ENCODE measurements around the gene HINT3. TPM values are rescaled to one million over a fixed set of nuclear protein-coding genes. Genes with fewer than 3 reads are reported as not detected.
"Not testable (repeated sequence)": the region's sequence is repeated elsewhere in the genome, so short reads cannot be mapped to it uniquely, and the experiment has no call there.

The HINT3 gene
- total RNA-seq, 2 donors from 2014 or later: 6.2 to 8.2 TPM

GRCh38 chr6:125987026-125987617 is 30.6 kb downstream of the HINT3 start:
- no peak overlapping the region for H3K27ac Mint-ChIP-seq
- ATAC-seq (replicated peaks): peak; percentile 61
- no peaks in the 10 kb centered on the region for H3K4me1 Mint-ChIP-seq
- H3K9me3 Mint-ChIP-seq: no peaks in the 10 kb centered on the region
- H3K27me3 Mint-ChIP-seq: no peaks in the 10 kb centered on the region
- no peak overlapping the region for H3K4me3 Mint-ChIP-seq
- H3K36me3 Mint-ChIP-seq (ENCODE audit: low read depth): no peaks in the 10 kb centered on the region

- no peaks in the 10 kb centered on the region for H3K9me3 Mint-ChIP-seq
- no peak overlapping the region for H3K4me3 Mint-ChIP-seq
- H3K36me3 Mint-ChIP-seq (ENCODE audit: low read depth): peaks cover 2% of the 10 kb centered on the region
- no peaks in the 10 kb centered on the region for H3K27me3 Mint-ChIP-seq
- no peak for ATAC-seq (replicated peaks)
- H3K27ac Mint-ChIP-seq: no peak overlapping the region
- H3K4me1 Mint-ChIP-seq: peaks cover 9% of the 10 kb centered on the region
These were observed 31.7 kb downstream of the HINT3 start for GRCh38 chr6:125988280-125988679.

DNA sequence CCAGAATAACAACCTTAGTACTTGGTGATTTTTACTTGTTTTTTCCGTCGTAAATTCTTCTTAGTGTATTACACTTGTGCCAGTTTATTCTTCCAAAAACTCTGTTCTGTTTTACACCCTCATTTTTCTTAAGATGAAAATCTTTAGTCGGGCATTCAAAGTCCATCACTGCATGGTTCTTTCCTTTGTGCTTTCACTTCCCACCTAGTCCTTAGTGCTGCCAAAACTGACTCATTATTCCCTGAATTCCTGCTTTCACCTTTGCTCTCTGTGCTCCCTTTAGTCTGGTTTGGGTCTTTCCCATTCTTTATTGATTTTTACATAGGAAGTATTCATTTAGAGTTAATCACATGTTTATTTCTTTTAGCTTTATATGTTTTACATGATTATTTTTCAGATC is 33.1 kb downstream of the HINT3 start:
- Mint-ChIP-seq H3K36me3 (ENCODE audit: low read depth) (peaks cover 13% of the 10 kb centered on the region), H3K9me3 (no peaks in the 10 kb centered on the region), H3K27ac (peak overlapping the region; percentile 11), H3K27me3 (no peaks in the 10 kb centered on the region), H3K4me3 (no peak overlapping the region), H3K4me1 (peaks cover 14% of the 10 kb centered on the region)
- no peak for ATAC-seq (replicated peaks)

DNA sequence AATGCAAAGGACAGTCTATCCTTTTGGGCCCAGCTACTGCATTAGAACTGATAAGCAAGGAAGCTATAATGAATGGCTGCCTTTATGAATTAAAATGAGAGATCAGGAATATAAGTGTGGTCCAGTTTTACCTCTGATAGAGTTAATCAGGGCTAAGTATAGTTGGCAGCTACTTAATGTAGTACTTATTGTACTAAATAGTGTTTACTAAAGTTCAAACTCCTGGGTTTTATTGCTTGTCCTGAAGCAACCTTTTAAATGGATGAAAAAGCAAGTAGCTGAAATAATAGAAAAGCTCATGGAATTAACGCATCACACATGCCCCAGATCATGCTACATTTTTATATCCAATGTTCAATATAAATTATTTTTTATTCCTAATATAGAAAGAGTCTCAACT is 35.1 kb downstream of the HINT3 start:
- H3K4me3 Mint-ChIP-seq: no peak overlapping the region
- H3K36me3 Mint-ChIP-seq (ENCODE audit: low read depth): peaks cover 27% of the 10 kb centered on the region
- peaks cover 20% of the 10 kb centered on the region for H3K4me1 Mint-ChIP-seq
- H3K27me3 Mint-ChIP-seq: no peaks in the 10 kb centered on the region
- no peak overlapping the region for H3K27ac Mint-ChIP-seq
- no peak for ATAC-seq (replicated peaks)
- H3K9me3 Mint-ChIP-seq: no peaks in the 10 kb centered on the region

DNA sequence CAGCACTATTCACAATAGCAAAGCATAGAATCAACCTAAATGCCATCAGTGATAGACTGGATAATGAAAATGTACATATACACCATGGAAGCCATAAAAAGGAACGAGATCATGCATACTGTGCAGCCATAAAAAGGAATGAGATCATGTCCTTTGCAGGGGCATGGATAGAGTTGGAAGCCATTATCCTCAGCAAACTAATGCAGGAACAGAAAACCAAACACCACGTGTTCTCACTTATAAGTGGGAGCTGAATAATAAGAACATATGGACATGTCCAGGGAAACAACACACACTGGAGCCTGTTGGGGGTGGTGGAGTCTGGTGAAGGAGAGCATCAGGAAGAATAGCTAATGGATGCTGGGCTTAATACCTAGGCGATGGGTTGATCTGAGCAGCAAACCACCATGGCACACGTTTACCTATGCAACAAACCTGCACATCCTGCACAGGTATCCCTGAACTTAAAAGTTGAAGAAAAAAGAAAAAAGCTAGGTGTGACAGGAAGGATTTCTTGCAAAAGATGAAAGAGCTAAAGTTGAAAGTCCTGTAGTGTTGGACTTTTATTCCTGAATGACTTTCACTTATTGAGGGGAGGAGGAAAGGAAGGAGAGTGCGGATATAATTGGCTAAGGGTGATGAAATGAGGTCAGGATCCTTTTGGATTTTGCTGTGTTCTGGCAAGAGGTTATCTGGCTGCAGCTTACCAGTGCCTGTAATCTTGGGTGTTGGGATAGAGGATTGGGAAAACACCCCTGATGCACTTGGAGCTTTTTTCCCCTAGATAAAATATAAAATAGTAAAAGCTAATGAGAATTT is 38.3 kb downstream of the HINT3 start:
- H3K27ac Mint-ChIP-seq: no peak overlapping the region
- peaks cover 25% of the 10 kb centered on the region for H3K4me1 Mint-ChIP-seq
- H3K9me3 Mint-ChIP-seq: no peaks in the 10 kb centered on the region
- no peak for ATAC-seq (replicated peaks)
- H3K4me3 Mint-ChIP-seq: no peak overlapping the region
- H3K36me3 Mint-ChIP-seq (ENCODE audit: low read depth): peaks cover 53% of the 10 kb centered on the region
- H3K27me3 Mint-ChIP-seq: no peaks in the 10 kb centered on the region

DNA sequence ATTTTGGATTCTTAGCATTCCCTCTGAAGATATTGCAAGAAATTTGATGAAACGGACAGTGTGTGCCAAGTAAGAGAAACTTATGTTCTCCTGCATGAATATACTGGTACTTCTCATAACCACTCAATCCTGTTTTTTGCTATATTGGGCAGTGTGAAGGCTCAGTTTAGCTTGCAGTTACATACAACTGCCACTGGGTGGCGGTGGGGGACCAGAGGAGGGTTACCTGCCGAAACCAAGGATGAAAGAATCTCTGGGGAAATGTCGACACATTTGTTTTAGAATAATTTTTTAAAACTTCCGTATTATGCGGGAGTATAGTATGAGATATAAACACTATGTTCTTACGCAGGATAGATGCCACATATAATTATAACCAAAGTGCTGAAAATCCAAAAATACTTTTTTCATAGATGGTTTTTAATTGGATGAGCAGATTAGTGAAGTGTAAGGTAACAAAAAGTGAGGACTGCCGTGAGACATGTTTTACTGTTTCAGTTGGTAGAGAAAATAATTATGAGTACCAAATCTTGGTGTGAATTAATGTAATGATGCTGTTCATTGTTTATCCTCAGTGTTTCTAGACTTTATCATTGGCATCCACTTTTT is 39.5 kb downstream of the HINT3 start:
- H3K4me1 Mint-ChIP-seq: peaks cover 25% of the 10 kb centered on the region
- peak; percentile 85 for ATAC-seq (replicated peaks)
- no peaks in the 10 kb centered on the region for H3K9me3 Mint-ChIP-seq
- H3K4me3 Mint-ChIP-seq: peak overlapping the region; percentile 62
- H3K27me3 Mint-ChIP-seq: no peaks in the 10 kb centered on the region
- no peak overlapping the region for H3K27ac Mint-ChIP-seq
- peaks cover 65% of the 10 kb centered on the region for H3K36me3 Mint-ChIP-seq (ENCODE audit: low read depth)

GRCh38 chr6:126002755-126003679 is 46.4 kb downstream of the HINT3 start:
- peak overlapping the region; percentile 8 for H3K27ac Mint-ChIP-seq
- H3K27me3 Mint-ChIP-seq: no peaks in the 10 kb centered on the region
- ATAC-seq (replicated peaks): peak; percentile 56
- peaks cover 17% of the 10 kb centered on the region for H3K4me1 Mint-ChIP-seq
- H3K9me3 Mint-ChIP-seq: no peaks in the 10 kb centered on the region
- H3K36me3 Mint-ChIP-seq (ENCODE audit: low read depth): peaks cover 96% of the 10 kb centered on the region
- H3K4me3 Mint-ChIP-seq: peak overlapping the region; percentile 19

DNA sequence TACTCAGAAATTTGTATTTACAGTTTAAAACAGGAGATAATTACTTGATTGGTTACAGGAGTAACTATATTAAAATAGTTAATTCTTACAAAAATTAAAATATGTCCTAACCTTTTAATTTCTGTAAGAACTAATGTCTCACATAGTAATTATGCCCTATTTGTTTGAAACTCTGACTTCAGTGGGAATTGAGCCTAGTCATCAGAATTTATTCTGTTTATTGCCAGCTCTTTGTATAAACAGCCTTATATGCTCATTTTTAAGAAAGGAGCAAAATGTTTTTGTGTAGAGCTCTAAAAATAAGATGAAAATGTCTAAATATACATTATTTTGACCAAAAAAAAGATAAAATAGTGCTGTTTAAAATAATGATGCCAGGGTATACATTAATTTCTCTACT is 51.2 kb downstream of the HINT3 start:
- Mint-ChIP-seq H3K36me3 (ENCODE audit: low read depth) (peaks cover 93% of the 10 kb centered on the region), H3K4me1 (peaks cover 3% of the 10 kb centered on the region), H3K9me3 (no peaks in the 10 kb centered on the region), H3K27ac (no peak overlapping the region), H3K27me3 (no peaks in the 10 kb centered on the region), H3K4me3 (no peak overlapping the region)
- no peak for ATAC-seq (replicated peaks)

DNA sequence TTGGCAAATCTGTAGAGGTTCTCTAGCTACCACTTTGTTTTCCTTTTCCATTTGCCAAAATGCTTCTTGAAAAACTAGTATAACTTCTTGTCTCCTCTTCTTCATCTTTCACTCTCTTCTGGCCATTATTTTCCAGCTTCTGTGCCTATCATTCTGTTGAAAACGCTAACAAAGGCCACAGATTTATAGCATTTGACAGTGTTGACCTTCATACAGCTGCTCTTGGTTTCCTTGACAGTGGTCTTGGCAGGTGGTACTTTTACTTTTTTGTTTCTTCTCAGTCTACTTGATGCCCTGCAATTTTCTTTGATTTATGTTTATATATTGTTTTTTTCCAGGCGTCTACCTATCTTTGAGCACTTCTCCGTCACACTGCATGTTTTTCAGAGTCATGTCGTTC is 53.5 kb downstream of the HINT3 start:
- Mint-ChIP-seq H3K9me3 (no peaks in the 10 kb centered on the region), H3K27me3 (no peaks in the 10 kb centered on the region), H3K27ac (no peak overlapping the region), H3K4me3 (no peak overlapping the region), H3K36me3 (ENCODE audit: low read depth) (peaks cover 92% of the 10 kb centered on the region), H3K4me1 (no peaks in the 10 kb centered on the region)
- no peak for ATAC-seq (replicated peaks)

DNA sequence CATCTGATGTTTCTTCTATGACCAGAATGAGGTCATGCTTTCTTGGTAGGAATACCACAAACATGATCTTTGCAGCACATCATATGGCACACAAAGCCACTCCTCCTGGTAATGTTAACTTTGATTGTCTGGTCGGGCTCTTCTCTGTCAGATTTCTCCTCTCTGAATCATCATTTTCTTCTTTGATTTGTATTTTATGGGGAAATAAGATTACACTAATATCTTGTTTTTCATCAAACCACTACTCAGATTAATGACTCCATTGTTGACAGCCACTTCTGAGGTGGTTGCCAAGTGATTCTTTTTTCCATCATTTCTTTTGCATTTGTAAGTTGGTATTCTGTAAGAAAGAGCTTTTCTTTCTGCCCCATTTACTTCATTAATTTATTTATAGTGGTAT is 59.3 kb downstream of the HINT3 start:
- peaks cover 5% of the 10 kb centered on the region for H3K4me1 Mint-ChIP-seq
- no peak for ATAC-seq (replicated peaks)
- H3K27ac Mint-ChIP-seq: no peak overlapping the region
- H3K27me3 Mint-ChIP-seq: no peaks in the 10 kb centered on the region
- peaks cover 98% of the 10 kb centered on the region for H3K36me3 Mint-ChIP-seq (ENCODE audit: low read depth)
- H3K9me3 Mint-ChIP-seq: no peaks in the 10 kb centered on the region
- no peak overlapping the region for H3K4me3 Mint-ChIP-seq

- ATAC-seq (replicated peaks): no peak
These were observed 60.0 kb downstream of the HINT3 start for GRCh38 chr6:126016591-126016990.

DNA sequence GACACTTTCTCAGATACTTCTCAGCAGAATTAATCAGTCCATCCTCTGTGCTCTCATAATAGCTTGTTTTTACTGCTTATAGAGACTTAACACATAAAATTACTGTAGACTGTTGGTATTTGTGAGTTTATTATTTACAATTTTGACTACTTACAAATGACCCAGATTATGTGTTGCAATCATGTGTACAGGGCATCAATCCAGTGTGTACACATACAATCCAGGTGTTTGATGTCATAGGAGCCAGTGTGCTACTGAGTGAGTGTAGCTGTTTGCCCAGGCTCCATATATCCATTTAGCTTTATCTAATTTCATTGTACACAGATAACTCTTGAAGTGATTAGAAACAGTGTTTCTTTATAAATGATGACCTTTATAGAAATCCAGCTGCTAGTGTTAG is 61.1 kb downstream of the HINT3 start:
- no peak overlapping the region for H3K27ac Mint-ChIP-seq
- peaks cover 98% of the 10 kb centered on the region for H3K36me3 Mint-ChIP-seq (ENCODE audit: low read depth)
- ATAC-seq (replicated peaks): no peak

More at GRCh38 chr6:126016591-126016990, 60.0 kb downstream of the HINT3 start:
- Mint-ChIP-seq H3K4me3 (no peak overlapping the region), H3K27me3 (no peaks in the 10 kb centered on the region), H3K36me3 (ENCODE audit: low read depth) (peaks cover 98% of the 10 kb centered on the region), H3K9me3 (no peaks in the 10 kb centered on the region), H3K4me1 (peaks cover 5% of the 10 kb centered on the region), H3K27ac (no peak overlapping the region)

GRCh38 chr6:126020305-126021050 is 63.9 kb downstream of the HINT3 start:
- H3K27me3 Mint-ChIP-seq: no peaks in the 10 kb centered on the region
- ATAC-seq (replicated peaks): no peak
- H3K36me3 Mint-ChIP-seq (ENCODE audit: low read depth): peaks cover 98% of the 10 kb centered on the region
- H3K9me3 Mint-ChIP-seq: no peaks in the 10 kb centered on the region
- no peak overlapping the region for H3K4me3 Mint-ChIP-seq
- H3K4me1 Mint-ChIP-seq: peaks cover 2% of the 10 kb centered on the region
- no peak overlapping the region for H3K27ac Mint-ChIP-seq

More for the DNA sequence above, 61.1 kb downstream of the HINT3 start:
- Mint-ChIP-seq H3K4me1 (peaks cover 5% of the 10 kb centered on the region), H3K27me3 (no peaks in the 10 kb centered on the region), H3K9me3 (no peaks in the 10 kb centered on the region), H3K4me3 (no peak overlapping the region)

- peaks cover 98% of the 10 kb centered on the region for H3K36me3 Mint-ChIP-seq (ENCODE audit: low read depth)
- not testable (repeated sequence) for H3K9me3 Mint-ChIP-seq; H3K27me3 Mint-ChIP-seq; ATAC-seq (replicated peaks); H3K4me3 Mint-ChIP-seq; H3K27ac Mint-ChIP-seq; H3K4me1 Mint-ChIP-seq
These were observed 66.9 kb downstream of the HINT3 start for GRCh38 chr6:126023474-126023873.
